T-helper 2 cell treated with Interferon-gamma antibody and Interleukin-4, amounts not matched to agents 100 ng/mL and 5 ng/mL, for 36 hours (primary cell): ENCODE data around the gene FAM25G. TPM values are rescaled to one million over a fixed set of nuclear protein-coding genes. Genes with fewer than 3 reads are reported as not detected.
"Not testable (repeated sequence)": the region's sequence is repeated elsewhere in the genome, so short reads cannot be mapped to it uniquely, and the experiment has no call there.

Experiments
- intact Hi-C: fragments of 100-400 bp; cut with micrococcal nuclease; formaldehyde crosslinking; loops from one replicate; pipeline ENCODE4 v1.15.1; 2023
- total RNA-seq: library from RNA; stranded (reverse); gene quantifications from 2 replicates; pipeline ENCODE4 v1.2.3, GENCODE V29; 2022

FAM25G gene
- total RNA-seq: not detected in 2 replicates

GRCh38 chr10:47491600-47491999 lies at the start of gene FAM25G:
Gene FAM25G, minus strand, starts transcription at chr10:47491700. Its CDS starts 26 bp downstream, at chr10:47491674.
- intact Hi-C loops: not testable (repeated sequence)

DNA sequence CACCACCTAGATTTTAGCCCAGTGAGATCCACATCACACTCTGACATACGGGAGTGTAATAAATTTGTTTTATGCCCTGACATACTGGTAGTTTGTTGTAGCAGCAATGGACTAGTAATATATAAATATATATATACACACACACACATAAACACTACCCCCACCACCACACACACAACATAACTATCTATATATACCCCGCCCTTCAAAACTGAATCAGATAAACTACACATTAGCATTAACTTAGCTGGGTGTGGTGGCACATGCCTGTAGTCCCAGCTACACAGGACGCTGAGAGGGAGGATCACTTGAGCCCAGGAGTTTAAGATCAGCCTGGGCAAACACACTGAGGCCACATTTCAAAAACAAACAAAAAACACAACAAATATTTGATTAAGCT lies 44.9 kb upstream of the FAM25G start:
- intact Hi-C loops: not testable (repeated sequence)

DNA sequence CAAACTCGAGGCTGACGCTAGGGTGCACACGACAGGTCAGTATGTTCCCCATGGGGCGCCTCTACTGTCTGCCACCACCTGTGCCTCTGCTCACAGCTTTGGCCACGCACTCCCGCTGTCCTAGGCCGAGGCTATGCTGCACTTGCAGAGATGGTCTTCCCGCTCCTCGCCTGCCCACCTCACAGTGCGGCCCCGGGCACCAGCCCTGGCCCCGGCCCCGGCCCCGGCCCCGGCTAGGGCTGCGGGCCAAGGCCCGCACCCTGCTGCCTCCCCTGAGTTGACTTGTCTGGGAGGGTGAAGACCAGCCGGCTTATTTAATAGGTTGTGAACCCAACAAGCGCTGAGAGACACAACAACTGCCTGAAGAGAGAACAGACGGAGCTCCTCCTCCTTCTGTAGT lies 32.0 kb upstream of the FAM25G start, which contains the start of gene AGAP9:
TSS of gene AGAP9 (minus strand) at position 164 of the 400 bp plus-strand sequence. CDS start at position 52, 112 bp downstream.
- intact Hi-C loops: not testable (repeated sequence)

GRCh38 chr10:47502313-47502712 lies 10.8 kb upstream of the FAM25G start:
- intact Hi-C loops: not testable (repeated sequence)

DNA sequence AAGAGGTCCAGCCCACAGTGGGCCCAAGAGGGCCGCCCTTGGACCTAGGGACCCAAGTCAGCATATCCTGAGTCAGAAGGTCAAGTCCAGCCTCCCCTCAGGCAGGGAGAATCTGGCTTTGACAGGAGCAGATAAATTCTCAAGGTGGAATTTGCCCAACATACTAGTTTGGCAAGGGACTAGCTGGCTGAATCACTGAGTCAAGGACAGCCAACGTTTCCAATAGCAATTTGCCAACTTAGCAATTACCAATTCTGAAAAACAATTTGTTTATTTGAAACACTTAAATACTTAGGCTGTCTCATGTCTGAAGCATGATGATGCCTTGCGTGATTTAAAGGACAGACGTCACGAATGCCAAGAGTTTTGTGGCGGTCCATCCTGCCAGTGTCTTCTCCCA lies 2.7 kb upstream of the FAM25G start:
- intact Hi-C loops: not testable (repeated sequence)

- intact Hi-C loops: not testable (repeated sequence)
Observed at GRCh38 chr10:47489630-47490029, 1.9 kb downstream of the FAM25G start.

DNA sequence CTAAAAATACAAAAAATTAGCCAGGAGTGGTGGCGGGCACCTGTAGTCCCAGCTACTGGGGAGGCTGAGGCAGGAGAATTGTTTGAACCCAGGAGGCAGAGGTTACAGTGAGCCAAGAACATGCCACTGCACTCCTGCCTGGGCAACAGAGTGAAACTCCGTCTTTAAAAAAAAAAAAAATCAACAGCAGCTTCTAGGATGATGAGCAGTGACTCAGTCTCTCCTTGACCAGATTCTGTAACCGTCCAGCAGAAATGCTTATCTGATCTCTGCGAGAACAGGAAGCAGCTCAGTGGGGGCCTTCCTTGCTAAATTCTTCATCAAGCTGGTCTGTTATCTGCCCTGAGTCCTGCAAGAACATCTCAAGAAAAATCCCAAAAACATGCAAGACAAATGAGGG lies 5.6 kb downstream of the FAM25G start:
- intact Hi-C loops: not testable (repeated sequence)

DNA sequence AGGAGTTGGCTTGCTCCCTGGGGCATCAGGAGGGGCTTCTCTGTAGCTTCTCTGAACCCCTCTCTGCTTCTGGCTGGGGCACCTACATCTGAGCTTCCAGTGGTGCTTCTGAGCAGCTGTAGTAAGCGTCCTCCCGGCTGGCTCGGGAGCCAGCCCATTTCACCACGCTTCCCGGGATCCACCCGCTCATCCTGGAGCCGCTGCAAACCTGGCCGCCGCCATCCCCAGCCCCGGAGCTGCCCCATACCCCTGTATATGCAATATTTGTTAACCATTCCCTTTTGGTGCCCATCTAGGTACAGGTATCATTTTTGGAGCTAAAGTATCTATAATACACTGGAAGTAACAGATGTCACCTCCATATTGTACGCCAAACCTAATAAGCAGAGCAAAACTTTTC lies 6.7 kb downstream of the FAM25G start:
- intact Hi-C loops: not testable (repeated sequence)

DNA sequence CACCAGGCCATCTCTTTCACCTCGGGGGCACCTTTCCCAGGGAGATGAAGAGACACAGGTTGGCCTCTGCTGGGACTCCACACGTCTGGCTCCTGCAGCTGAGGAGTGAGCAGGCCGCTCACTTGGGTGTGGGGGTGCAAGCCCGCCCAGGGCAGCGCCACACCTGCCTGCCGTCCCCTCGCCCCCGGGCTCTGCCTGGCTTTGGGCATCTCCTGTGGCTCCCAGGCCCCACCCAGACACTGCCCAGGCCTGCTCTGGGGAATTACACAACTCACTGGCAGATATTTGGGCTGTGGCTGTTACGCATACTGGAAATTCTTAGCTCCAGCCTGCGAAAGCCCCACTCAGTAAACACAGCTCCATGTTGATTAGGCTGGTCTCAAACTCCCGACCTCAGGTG lies 7.6 kb downstream of the FAM25G start, which contains the start of gene ANXA8:
TSS of gene ANXA8 (minus strand) at position 193 of the 400 bp plus-strand sequence. CDS start at position 11, 182 bp downstream.
- intact Hi-C loops: not testable (repeated sequence)

DNA sequence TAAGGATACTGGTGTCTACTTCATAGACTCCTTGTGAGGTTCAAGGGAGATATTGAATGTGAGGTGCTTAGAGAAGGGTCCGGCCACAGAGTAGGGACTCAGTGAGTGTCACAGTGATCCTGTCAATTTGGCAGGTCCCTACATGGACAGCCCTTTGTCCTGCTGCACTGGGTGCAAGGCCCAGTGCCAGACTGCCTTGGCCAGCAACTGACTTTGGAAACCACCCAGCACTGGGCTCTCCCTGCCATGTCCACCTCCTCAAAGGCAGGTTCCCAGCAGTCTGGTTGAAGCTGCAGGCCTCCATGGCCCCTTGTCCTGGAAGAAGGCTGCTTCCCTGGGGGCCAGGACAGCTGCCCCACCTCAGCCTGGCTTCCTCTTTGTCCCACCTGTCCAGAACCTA lies 9.1 kb downstream of the FAM25G start:
- intact Hi-C loops: not testable (repeated sequence)

DNA sequence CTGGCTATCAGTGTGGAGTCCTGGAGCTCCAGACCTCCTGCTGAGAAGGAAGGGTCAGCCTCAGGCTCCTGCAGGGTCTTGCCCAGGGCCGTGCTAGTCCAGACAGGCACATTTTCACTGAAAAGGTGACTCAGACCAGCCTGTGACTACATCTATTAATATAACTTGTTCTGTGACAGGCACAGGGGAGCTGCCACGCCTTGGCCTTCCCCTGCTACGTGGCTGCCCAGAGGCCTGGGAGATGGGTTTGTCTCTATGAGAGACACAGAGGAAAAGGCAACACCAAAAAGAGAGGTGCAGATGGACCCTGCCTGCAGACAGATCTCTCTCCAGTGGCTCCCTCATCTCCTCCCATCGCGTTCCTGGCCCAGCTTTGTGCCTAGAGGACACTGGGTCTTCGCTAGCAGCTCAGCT lies 9.7 kb downstream of the FAM25G start:
- intact Hi-C loops: not testable (repeated sequence)

- intact Hi-C loops: not testable (repeated sequence)
Observed at GRCh38 chr10:47481182-47481766, 10.2 kb downstream of the FAM25G start.

DNA sequence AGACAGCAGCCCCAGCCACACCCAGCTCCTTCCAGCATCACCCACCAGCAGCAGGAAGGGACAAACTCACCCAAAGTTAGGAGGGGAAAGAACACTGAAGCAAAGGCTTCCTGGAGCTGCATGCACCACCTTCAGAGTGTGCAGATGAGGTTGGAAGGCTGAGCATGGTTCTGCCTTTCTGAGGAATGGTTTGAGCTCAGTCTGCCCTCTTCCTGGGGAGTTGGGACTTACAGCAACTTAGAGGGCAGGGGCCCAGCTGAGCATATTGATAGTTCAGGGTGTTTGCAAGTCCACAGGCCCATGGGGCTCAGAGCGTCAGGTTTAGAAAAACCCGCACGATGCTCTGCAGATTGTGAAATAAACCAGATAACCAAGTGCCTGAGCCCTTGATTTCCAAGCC lies 11.4 kb downstream of the FAM25G start:
- intact Hi-C loops: not testable (repeated sequence)

DNA sequence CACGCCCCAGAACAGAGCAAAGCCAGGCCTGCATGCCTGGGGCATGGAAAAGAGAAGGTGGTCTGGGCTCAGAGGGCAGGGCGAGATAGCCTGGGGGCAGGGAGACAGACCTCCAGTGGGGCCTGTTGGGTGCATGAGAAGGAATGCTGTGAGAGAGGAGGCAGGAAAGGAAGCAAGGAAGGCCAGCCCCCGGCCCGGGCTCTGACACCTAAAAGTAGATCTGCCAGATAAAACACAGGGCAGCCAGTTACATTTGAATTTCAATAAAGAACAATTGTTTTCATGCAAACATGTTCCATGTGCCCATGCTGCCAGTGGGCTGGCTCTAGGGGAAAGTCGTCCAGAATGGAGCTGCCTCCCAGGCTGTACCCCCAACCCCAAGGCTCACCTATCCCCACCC lies 13.4 kb downstream of the FAM25G start:
- intact Hi-C loops: not testable (repeated sequence)

DNA sequence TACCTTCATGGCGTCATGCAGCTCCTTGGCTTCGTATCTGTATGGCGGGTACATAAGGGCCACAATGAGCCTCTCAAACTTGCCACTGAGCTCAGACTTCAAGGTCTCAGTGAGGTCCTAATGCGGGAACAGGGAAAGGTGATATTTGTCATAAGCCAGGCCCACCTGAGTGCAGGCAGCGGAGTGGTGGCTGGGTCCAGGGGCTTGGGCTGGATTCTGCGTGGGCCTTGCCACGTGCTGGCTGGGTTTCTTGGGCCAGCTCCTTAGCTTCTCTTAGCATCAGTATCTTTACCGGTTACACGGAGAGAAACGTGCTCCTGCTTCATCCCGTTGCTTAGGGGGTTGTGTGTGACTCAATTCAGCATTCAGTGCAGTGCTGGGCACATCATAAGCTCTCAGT lies 14.4 kb downstream of the FAM25G start:
- intact Hi-C loops: not testable (repeated sequence)

- intact Hi-C loops: not testable (repeated sequence)
Observed at GRCh38 chr10:47475101-47475500, 16.4 kb downstream of the FAM25G start.

DNA sequence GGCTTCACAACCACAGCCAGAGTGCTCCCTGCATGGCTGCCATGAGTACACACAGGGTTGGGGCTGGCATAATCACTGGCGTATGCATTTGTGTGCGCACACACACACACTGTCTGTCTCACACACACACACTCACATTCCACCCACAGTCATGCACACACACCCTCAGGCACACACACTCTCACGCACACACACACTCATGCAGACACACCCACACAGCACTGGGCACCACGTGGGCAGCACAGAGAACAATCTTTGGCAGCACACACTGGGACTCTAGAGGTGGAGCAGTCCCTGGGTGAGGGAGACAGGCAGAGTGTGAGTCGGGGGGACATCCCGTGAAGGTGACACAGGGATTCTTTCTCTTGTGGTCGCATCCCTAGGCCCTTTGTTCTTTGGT lies 18.0 kb downstream of the FAM25G start:
- intact Hi-C loops: not testable (repeated sequence)

DNA sequence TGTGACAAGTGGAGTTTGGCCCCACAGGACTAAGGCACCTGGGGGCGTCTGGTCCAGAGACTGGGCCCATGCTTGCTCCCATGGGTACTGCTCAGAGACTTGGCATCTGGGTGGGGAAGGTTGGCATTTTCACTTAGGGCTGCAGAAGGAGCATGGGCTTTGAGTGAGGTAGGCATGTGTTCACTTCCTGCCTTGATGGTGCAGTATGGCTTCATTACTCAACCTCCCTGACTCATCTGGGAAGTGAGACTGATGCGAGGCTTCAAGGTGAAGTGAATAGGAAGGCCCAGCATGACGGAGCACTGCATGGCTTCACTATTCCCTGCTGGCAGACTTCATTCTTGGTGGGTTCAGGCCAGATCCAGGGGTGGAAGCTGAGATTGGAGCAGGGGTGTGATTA lies 18.9 kb downstream of the FAM25G start:
- intact Hi-C loops: not testable (repeated sequence)

GRCh38 chr10:47472072-47472471 lies 19.4 kb downstream of the FAM25G start:
- intact Hi-C loops: not testable (repeated sequence)

- intact Hi-C loops: not testable (repeated sequence)
Observed at GRCh38 chr10:47468731-47469528, 22.6 kb downstream of the FAM25G start.

DNA sequence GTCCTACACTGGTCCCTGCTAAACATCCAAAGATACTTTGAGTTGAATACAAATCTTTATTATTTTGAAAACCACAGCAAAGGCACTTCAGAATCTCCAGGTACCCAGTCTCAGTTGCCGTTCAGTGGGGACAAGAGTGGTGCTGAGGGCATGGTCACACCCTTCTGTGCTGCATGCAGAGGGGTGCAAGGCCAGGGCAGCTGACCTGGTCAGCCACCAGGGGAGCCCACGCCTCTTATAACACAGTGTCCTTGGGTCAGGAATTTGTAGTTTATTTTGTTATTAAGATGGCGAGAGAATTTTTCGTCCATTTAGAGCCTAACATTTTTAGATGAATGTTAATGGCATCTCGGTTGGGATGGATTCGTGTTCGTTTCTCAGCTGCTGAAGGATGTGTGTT lies 23.5 kb downstream of the FAM25G start:
- intact Hi-C loops: not testable (repeated sequence)

GRCh38 chr10:47467458-47467857 lies 24.0 kb downstream of the FAM25G start:
- intact Hi-C loops: not testable (repeated sequence)
